Stimulated activated CD4-positive, alpha-beta T cell treated with anti-CD3 and anti-CD28 coated beads, Interleukin-2, amount 100 ng/mL, for 48 hours (primary cell): ENCODE measurements around the gene PTCHD1.

Source experiments
- DNase-seq, 2 donors: peaks; one replicate each; pipeline ENCODE4 v3.0.0-alpha.2; 2020

Gene PTCHD1

GRCh38 chrX:23364416-23364815, 29.8 kb downstream of the PTCHD1 start:
- no peak for DNase-seq

- no peak for DNase-seq
Measured at GRCh38 chrX:23365541-23365940, 30.9 kb downstream of the PTCHD1 start.

- no peak for DNase-seq
Measured at GRCh38 chrX:23366914-23367313, 32.3 kb downstream of the PTCHD1 start.

GRCh38 chrX:23369027-23369426, 34.4 kb downstream of the PTCHD1 start:
- no peak for DNase-seq

GRCh38 chrX:23372220-23372902, 37.7 kb downstream of the PTCHD1 start:
- no peak for DNase-seq

GRCh38 chrX:23373129-23373804, 38.6 kb downstream of the PTCHD1 start:
- no peak for DNase-seq

- DNase-seq = no peak
Measured at GRCh38 chrX:23374291-23374690, 39.6 kb downstream of the PTCHD1 start.

GRCh38 chrX:23376581-23376980, 41.9 kb downstream of the PTCHD1 start:
- DNase-seq = no peak

GRCh38 chrX:23380581-23380980, 45.9 kb downstream of the PTCHD1 start:
- DNase-seq = no peak

- DNase-seq = no peak
Measured at GRCh38 chrX:23381099-23382087, 46.7 kb downstream of the PTCHD1 start.

- no peak for DNase-seq
Measured at GRCh38 chrX:23382572-23382971, 47.9 kb downstream of the PTCHD1 start.

GRCh38 chrX:23383411-23383810, 48.8 kb downstream of the PTCHD1 start:
- no peak for DNase-seq

GRCh38 chrX:23385242-23385641, 50.6 kb downstream of the PTCHD1 start:
- no peak for DNase-seq

GRCh38 chrX:23386260-23386659, 51.6 kb downstream of the PTCHD1 start:
- no peak for DNase-seq

GRCh38 chrX:23386726-23387125, 52.1 kb downstream of the PTCHD1 start:
- no peak for DNase-seq

- no peak for DNase-seq
Measured at GRCh38 chrX:23387550-23388184, 53.0 kb downstream of the PTCHD1 start.

- no peak for DNase-seq
Measured at GRCh38 chrX:23389196-23389792, 54.6 kb downstream of the PTCHD1 start.

GRCh38 chrX:23390979-23391378, 56.3 kb downstream of the PTCHD1 start:
- no peak for DNase-seq

GRCh38 chrX:23392195-23392594, 57.5 kb downstream of the PTCHD1 start:
- DNase-seq = no peak

GRCh38 chrX:23394421-23394820, 59.8 kb downstream of the PTCHD1 start:
- no peak for DNase-seq

- DNase-seq = no peak
Measured at GRCh38 chrX:23396263-23396662, 61.6 kb downstream of the PTCHD1 start.

GRCh38 chrX:23398570-23398969, 63.9 kb downstream of the PTCHD1 start:
- DNase-seq = no peak

GRCh38 chrX:23403849-23404248, 69.2 kb downstream of the PTCHD1 start:
- DNase-seq = no peak
